Measurements from ENCODE around the gene TPSAB1. TPM values are rescaled to one million over a fixed set of nuclear protein-coding genes. Genes with fewer than 3 reads are reported as not detected.

TPSAB1 gene
- total RNA-seq, 4 donors from 2014 or later = 4.3 to 8.6 (median 6.5) TPM

- DNase-seq = no peak
- H3K4me1 ChIP-seq = peaks cover 4 to 5% of the 10 kb centered on the region in 2 donors
- intact Hi-C loops (cut with DNase I) = loop anchor here (10.0 kb wide), 1 partner anchor 495 kb away; the partner anchor contains the start of gene FBXL16
- H3K36me3 ChIP-seq = no peaks in the 10 kb centered on the region
- TF ChIP-seq POLR2A (IDR thresholded peaks at IDR 0.05) (no peak), CTCF (IDR thresholded peaks at IDR 0.05) (no peak)
- H3K27me3 ChIP-seq = no peaks in the 10 kb centered on the region
- no peak overlapping the region for H3K27ac ChIP-seq
- no peaks in the 10 kb centered on the region for H3K9me3 ChIP-seq
- no peak overlapping the region for H3K4me3 ChIP-seq (replicated peaks in 1 of 3)
- 85 to 86% methylated on average over 8 to 9 of the region's 19 CpGs for WGBS, 2 donors
These were observed 41.0 kb upstream of the TPSAB1 start for GRCh38 chr16:1199347-1200013.

- H3K9me3 ChIP-seq = no peaks in the 10 kb centered on the region
- intact Hi-C loops (cut with DNase I) = no loop called here
- no peaks in the 10 kb centered on the region for H3K27me3 ChIP-seq
- no peak for TF ChIP-seq POLR2A (IDR thresholded peaks at IDR 0.05)
- TF ChIP-seq CTCF (IDR thresholded peaks at IDR 0.05) = no peak
- H3K27ac ChIP-seq = no peak overlapping the region
- H3K4me3 ChIP-seq (replicated peaks in 1 of 3) = no peak overlapping the region
- H3K36me3 ChIP-seq = no peaks in the 10 kb centered on the region
- 93 to 94% methylated on average over 34 to 38 of the region's 38 CpGs for WGBS, 2 donors
- DNase-seq = no peak
- peaks cover 0 to 5% of the 10 kb centered on the region in 2 donors for H3K4me1 ChIP-seq
These were observed 40.4 kb upstream of the TPSAB1 start for GRCh38 chr16:1200014-1200627.

DNA sequence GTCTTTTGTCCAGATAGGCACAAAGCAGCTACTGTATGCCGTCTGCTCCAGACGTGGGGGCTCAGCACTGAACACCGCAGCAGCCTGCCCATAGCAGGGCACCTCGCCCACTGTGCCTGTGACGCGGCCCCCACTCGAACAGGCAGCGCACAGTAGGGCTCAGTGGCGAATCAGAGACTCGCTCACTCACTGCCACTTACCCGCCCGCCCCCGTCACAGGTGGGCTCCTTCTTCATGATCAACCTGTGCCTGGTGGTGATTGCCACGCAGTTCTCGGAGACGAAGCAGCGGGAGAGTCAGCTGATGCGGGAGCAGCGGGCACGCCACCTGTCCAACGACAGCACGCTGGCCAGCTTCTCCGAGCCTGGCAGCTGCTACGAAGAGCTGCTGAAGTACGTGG is 39.1 kb upstream of the TPSAB1 start:
- no peak for DNase-seq
- H3K27ac ChIP-seq = no peak overlapping the region
- H3K4me1 ChIP-seq = peaks cover 0 to 5% of the 10 kb centered on the region in 2 donors
- H3K4me3 ChIP-seq (replicated peaks in 1 of 3) = no peak overlapping the region
- H3K9me3 ChIP-seq = no peaks in the 10 kb centered on the region
- no peak for TF ChIP-seq CTCF (IDR thresholded peaks at IDR 0.05)
- no peak for TF ChIP-seq POLR2A (IDR thresholded peaks at IDR 0.05)
- 86 to 98% methylated on average over 11 to 18 of the region's 25 CpGs for WGBS, 2 donors
- intact Hi-C loops (cut with DNase I) = no loop called here
- no peaks in the 10 kb centered on the region for H3K27me3 ChIP-seq
- no peaks in the 10 kb centered on the region for H3K36me3 ChIP-seq

DNA sequence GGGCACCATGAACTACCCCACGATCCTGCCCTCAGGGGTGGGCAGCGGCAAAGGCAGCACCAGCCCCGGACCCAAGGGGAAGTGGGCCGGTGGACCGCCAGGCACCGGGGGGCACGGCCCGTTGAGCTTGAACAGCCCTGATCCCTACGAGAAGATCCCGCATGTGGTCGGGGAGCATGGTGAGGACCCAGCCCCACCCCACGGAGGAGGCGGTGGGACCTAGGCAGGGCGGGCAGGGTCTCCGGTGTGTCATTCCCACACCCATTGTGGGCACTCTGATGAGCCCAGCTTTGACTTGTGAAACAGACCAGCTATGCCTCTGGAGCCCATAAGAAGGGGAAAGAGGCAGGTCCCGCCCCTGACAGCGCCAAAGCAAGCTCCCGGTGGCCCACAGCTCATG is 38.2 kb upstream of the TPSAB1 start:
- intact Hi-C loops (cut with DNase I) = no loop called here
- Histone ChIP-seq H3K27ac (no peak overlapping the region), H3K4me1 (peaks cover 0 to 2% of the 10 kb centered on the region in 2 donors), H3K4me3 (replicated peaks in 1 of 3) (no peak overlapping the region), H3K36me3 (no peaks in the 10 kb centered on the region), H3K9me3 (no peaks in the 10 kb centered on the region), H3K27me3 (no peaks in the 10 kb centered on the region)
- TF ChIP-seq CTCF (IDR thresholded peaks at IDR 0.05) (no peak), POLR2A (IDR thresholded peaks at IDR 0.05) (no peak)
- WGBS, 2 donors = 95% methylated on average over 7 to 12 of the region's 18 CpGs
- DNase-seq = no peak

- TF ChIP-seq POLR2A (IDR thresholded peaks at IDR 0.05) (no peak), CTCF (IDR thresholded peaks at IDR 0.05) (no peak)
- no peaks in the 10 kb centered on the region for H3K4me1 ChIP-seq
- no peak for DNase-seq
- no peak overlapping the region for H3K4me3 ChIP-seq (replicated peaks in 1 of 3)
- H3K27ac ChIP-seq = no peak overlapping the region
- H3K9me3 ChIP-seq = no peaks in the 10 kb centered on the region
- H3K27me3 ChIP-seq = no peaks in the 10 kb centered on the region
- H3K36me3 ChIP-seq = no peaks in the 10 kb centered on the region
- 90 to 91% methylated on average over 9 to 13 of the region's 21 CpGs for WGBS, 2 donors
- intact Hi-C loops (cut with DNase I) = no loop called here
These were observed 35.6 kb upstream of the TPSAB1 start for GRCh38 chr16:1204933-1205332.

All from thyroid gland (tissue), 4 donors.